ENCODE data around the gene FANCD2.

DNA sequence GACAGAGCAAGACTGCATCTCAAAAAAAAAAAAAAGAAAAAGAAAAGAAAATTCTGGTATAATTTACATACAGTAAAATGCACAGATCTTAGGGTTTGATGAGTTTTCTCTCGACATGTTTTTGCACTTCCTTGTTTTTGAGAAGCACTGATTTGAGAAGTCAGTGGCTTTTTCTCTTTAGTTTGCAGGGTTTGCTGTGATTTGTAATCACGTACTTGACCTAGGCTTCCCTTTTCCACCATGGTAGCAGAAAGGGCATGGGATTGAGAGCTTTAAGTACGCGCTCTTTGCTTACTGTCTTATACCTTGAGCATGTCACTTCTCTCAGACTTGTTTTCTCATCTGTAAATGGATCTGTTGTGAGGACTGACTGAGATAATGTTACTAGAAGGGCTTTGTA lies 119.4 kb downstream of the FANCD2 start:
- TF ChIP-seq, protein P1, sequence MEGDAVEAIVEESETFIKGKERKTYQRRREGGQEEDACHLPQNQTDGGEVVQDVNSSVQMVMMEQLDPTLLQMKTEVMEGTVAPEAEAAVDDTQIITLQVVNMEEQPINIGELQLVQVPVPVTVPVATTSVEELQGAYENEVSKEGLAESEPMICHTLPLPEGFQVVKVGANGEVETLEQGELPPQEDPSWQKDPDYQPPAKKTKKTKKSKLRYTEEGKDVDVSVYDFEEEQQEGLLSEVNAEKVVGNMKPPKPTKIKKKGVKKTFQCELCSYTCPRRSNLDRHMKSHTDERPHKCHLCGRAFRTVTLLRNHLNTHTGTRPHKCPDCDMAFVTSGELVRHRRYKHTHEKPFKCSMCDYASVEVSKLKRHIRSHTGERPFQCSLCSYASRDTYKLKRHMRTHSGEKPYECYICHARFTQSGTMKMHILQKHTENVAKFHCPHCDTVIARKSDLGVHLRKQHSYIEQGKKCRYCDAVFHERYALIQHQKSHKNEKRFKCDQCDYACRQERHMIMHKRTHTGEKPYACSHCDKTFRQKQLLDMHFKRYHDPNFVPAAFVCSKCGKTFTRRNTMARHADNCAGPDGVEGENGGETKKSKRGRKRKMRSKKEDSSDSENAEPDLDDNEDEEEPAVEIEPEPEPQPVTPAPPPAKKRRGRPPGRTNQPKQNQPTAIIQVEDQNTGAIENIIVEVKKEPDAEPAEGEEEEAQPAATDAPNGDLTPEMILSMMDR (conservative IDR thresholded peaks at IDR 0.05; ENCODE audit: low read length): no peak
- no peak for TF ChIP-seq EZH2phosphoT487 (IDR thresholded peaks at IDR 0.05; ENCODE audit: borderline replicate concordance)
